ENCODE data around the gene CHMP1B.

- TF ChIP-seq CTCF (IDR thresholded peaks at IDR 0.05) (no peak), POLR2A (IDR thresholded peaks at IDR 0.05) (no peak), POLR2AphosphoS5 (IDR thresholded peaks at IDR 0.05) (no peak)
Measured at GRCh38 chr18:11802158-11802557, 49.1 kb upstream of the CHMP1B start.
